ENCODE data around the gene C6orf136. TPM values are rescaled to one million over a fixed set of nuclear protein-coding genes. Genes with fewer than 3 reads are reported as not detected.

The C6orf136 gene
- total RNA-seq, 2 experiments from 2014 or later, result 32.5 to 33.9 TPM

GRCh38 chr6:30612213-30612612 is 34.7 kb upstream of the C6orf136 start:
- DNase-seq (no peak), ATAC-seq (no peak)
- Mint-ChIP-seq H3K9me3 (ENCODE audit: low read depth) (no peaks in the 10 kb centered on the region), H3K27ac (peak overlapping the region; percentile 41), H3K36me3 (peaks cover 82% of the 10 kb centered on the region), H3K4me3 (no peak overlapping the region), H3K4me1 (peaks cover 58% of the 10 kb centered on the region), H3K27me3 (peaks cover 3% of the 10 kb centered on the region)
- CTCF ChIA-PET, result interaction anchor here (1.1 to 4.3 kb wide), 8 partner anchors 12 to 128 kb away, joined by 3 to 40 read pairs (median 8); partner anchors contain the start of gene ATAT1

GRCh38 chr6:30612687-30613248 is 34.2 kb upstream of the C6orf136 start:
- Mint-ChIP-seq H3K27me3 (peaks cover 3% of the 10 kb centered on the region), H3K27ac (peak overlapping the region; percentile 47), H3K9me3 (ENCODE audit: low read depth) (no peaks in the 10 kb centered on the region), H3K4me3 (no peak overlapping the region), H3K36me3 (peaks cover 80% of the 10 kb centered on the region), H3K4me1 (peaks cover 55% of the 10 kb centered on the region)
- CTCF ChIA-PET, result interaction anchor here (1.1 to 4.3 kb wide), 10 partner anchors 11 to 129 kb away, joined by 3 to 40 read pairs (median 8); partner anchors contain the start of gene ATAT1
- DNase-seq (no peak), ATAC-seq (no peak)

GRCh38 chr6:30613251-30614043 is 33.5 kb upstream of the C6orf136 start:
- H3K36me3 Mint-ChIP-seq, result peaks cover 75% of the 10 kb centered on the region
- H3K9me3 Mint-ChIP-seq (ENCODE audit: low read depth), result no peaks in the 10 kb centered on the region
- CTCF ChIA-PET, result interaction anchor here (0.6 to 4.3 kb wide), 13 partner anchors 8 to 130 kb away, joined by 3 to 40 read pairs (median 6); partner anchors contain the start of gene ATAT1
- H3K4me3 Mint-ChIP-seq, result peak overlapping the region; percentile 97
- H3K4me1 Mint-ChIP-seq, result peaks cover 56% of the 10 kb centered on the region
- peak overlapping the region; percentile 100 for H3K27ac Mint-ChIP-seq
- no peak for DNase-seq
- peaks cover 3% of the 10 kb centered on the region for H3K27me3 Mint-ChIP-seq
- no peak for ATAC-seq

GRCh38 chr6:30614044-30614842 is 32.7 kb upstream of the C6orf136 start:
- DNase-seq, result no peak
- Mint-ChIP-seq H3K4me1 (peaks cover 56% of the 10 kb centered on the region), H3K27me3 (peaks cover 3% of the 10 kb centered on the region), H3K9me3 (ENCODE audit: low read depth) (no peaks in the 10 kb centered on the region), H3K36me3 (peaks cover 69% of the 10 kb centered on the region), H3K4me3 (peak overlapping the region; percentile 97), H3K27ac (peak overlapping the region; percentile 100)
- no peak for ATAC-seq
- CTCF ChIA-PET, result interaction anchor here (0.6 to 4.3 kb wide), 23 partner anchors 9 to 400 kb away, joined by 3 to 40 read pairs (median 4); partner anchors contain the start of genes ATAT1 and DHX16

- H3K4me3 Mint-ChIP-seq, result peak overlapping the region; percentile 97
- peaks cover 57% of the 10 kb centered on the region for H3K4me1 Mint-ChIP-seq
- H3K36me3 Mint-ChIP-seq, result peaks cover 69% of the 10 kb centered on the region
- ATAC-seq, result peak; percentile 59
- peak overlapping the region; percentile 100 for H3K27ac Mint-ChIP-seq
- H3K9me3 Mint-ChIP-seq (ENCODE audit: low read depth), result no peaks in the 10 kb centered on the region
- H3K27me3 Mint-ChIP-seq, result peaks cover 3% of the 10 kb centered on the region
- CTCF ChIA-PET, result interaction anchor here (0.6 to 4.3 kb wide), 23 partner anchors 12 to 401 kb away, joined by 3 to 40 read pairs (median 4); partner anchors contain the start of genes ATAT1, DHX16 and PRR3
- peak; percentile 94 for DNase-seq
Observed at GRCh38 chr6:30614843-30615218, 32.1 kb upstream of the C6orf136 start.

- Mint-ChIP-seq H3K9me3 (ENCODE audit: low read depth) (no peaks in the 10 kb centered on the region), H3K27me3 (peaks cover 3% of the 10 kb centered on the region), H3K36me3 (peaks cover 65% of the 10 kb centered on the region), H3K4me3 (peak overlapping the region; percentile 97), H3K4me1 (peaks cover 53% of the 10 kb centered on the region), H3K27ac (peak overlapping the region; percentile 100)
- CTCF ChIA-PET, result interaction anchor here (0.6 to 4.3 kb wide), 21 partner anchors 11 to 401 kb away, joined by 3 to 40 read pairs (median 4); partner anchors contain the start of genes ATAT1, DHX16 and PRR3
- DNase-seq (peak; percentile 62), ATAC-seq (no peak)
Observed at GRCh38 chr6:30615219-30615957, 31.5 kb upstream of the C6orf136 start.

- peaks cover 3% of the 10 kb centered on the region for H3K27me3 Mint-ChIP-seq
- DNase-seq (no peak), ATAC-seq (no peak)
- H3K4me3 Mint-ChIP-seq, result peak overlapping the region; percentile 97
- no peaks in the 10 kb centered on the region for H3K9me3 Mint-ChIP-seq (ENCODE audit: low read depth)
- CTCF ChIA-PET, result interaction anchor here (1.3 to 4.3 kb wide), 7 partner anchors 11 to 115 kb away, joined by 3 to 40 read pairs (median 14); partner anchors contain the start of gene ATAT1
- H3K36me3 Mint-ChIP-seq, result peaks cover 62% of the 10 kb centered on the region
- H3K4me1 Mint-ChIP-seq, result peaks cover 48% of the 10 kb centered on the region
- peak overlapping the region; percentile 100 for H3K27ac Mint-ChIP-seq
Observed at GRCh38 chr6:30615958-30616810, 30.7 kb upstream of the C6orf136 start.

GRCh38 chr6:30616811-30617564 is 29.9 kb upstream of the C6orf136 start, which contains the start of gene PPP1R10:
Gene PPP1R10, minus strand, starts transcription at chr6:30617243. Its CDS starts 7,299 bp downstream, at chr6:30609944.
- ATAC-seq, result peak; percentile 80

GRCh38 chr6:30617565-30618269 is 29.2 kb upstream of the C6orf136 start, which contains the start of gene MRPS18B:
Gene MRPS18B, plus strand, starts transcription at chr6:30617840. Its CDS starts 26 bp downstream, at chr6:30617866.
- Mint-ChIP-seq H3K4me1 (peaks cover 39% of the 10 kb centered on the region), H3K36me3 (peaks cover 59% of the 10 kb centered on the region), H3K4me3 (peak within 1 kb of the TSS; percentile 97), H3K27ac (peak within 1 kb of the TSS; percentile 100), H3K9me3 (ENCODE audit: low read depth) (no peaks in the 10 kb centered on the region), H3K27me3 (peaks cover 3% of the 10 kb centered on the region)
- CTCF ChIA-PET, result interaction anchor here (1.0 to 2.5 kb wide), 15 partner anchors 9 to 462 kb away, joined by 3 to 9 read pairs (median 5); partner anchors contain the start of genes ABCF1 and ATAT1
- DNase-seq (peak; percentile 99), ATAC-seq (peak; percentile 82)

More at GRCh38 chr6:30616811-30617564, 29.9 kb upstream of the C6orf136 start, which contains the start of gene PPP1R10:
- Mint-ChIP-seq H3K9me3 (ENCODE audit: low read depth) (no peaks in the 10 kb centered on the region), H3K4me3 (peak within 1 kb of the TSS; percentile 97), H3K36me3 (peaks cover 58% of the 10 kb centered on the region), H3K27ac (peak within 1 kb of the TSS; percentile 100), H3K4me1 (peaks cover 42% of the 10 kb centered on the region), H3K27me3 (peaks cover 3% of the 10 kb centered on the region)
- peak; percentile 100 for DNase-seq
- CTCF ChIA-PET, result interaction anchor here (1.0 to 2.5 kb wide), 10 partner anchors 10 to 105 kb away, joined by 3 to 9 read pairs (median 6); partner anchors contain the start of gene ATAT1

GRCh38 chr6:30618270-30618797 is 28.6 kb upstream of the C6orf136 start:
- Mint-ChIP-seq H3K27ac (peak overlapping the region; percentile 100), H3K4me1 (peaks cover 33% of the 10 kb centered on the region), H3K4me3 (peak overlapping the region; percentile 97), H3K9me3 (ENCODE audit: low read depth) (no peaks in the 10 kb centered on the region), H3K36me3 (peaks cover 59% of the 10 kb centered on the region), H3K27me3 (peaks cover 3% of the 10 kb centered on the region)
- CTCF ChIA-PET, result interaction anchor here (1.0 to 2.5 kb wide), 15 partner anchors 8 to 462 kb away, joined by 3 to 9 read pairs (median 5); partner anchors contain the start of genes ABCF1 and ATAT1
- no peak for ATAC-seq
- DNase-seq, result no peak
